OCI-LY3 (cell line): ENCODE data around the gene JOSD1.

Experiments used
- H2AFZ ChIP-seq: fragments of 200-600, 300-600 bp; shearing (Covaris generic); 2 replicates; pipeline ENCODE4 v1.6.0; 2014; ENCODE audit warnings: antibody characterized with exemption, low read depth, low read length
- H3K27ac ChIP-seq: fragments of 200-600, 300-600 bp; sonication (generic); 2 replicates; pipeline ENCODE4 v1.5.1; 2014; ENCODE audit warnings: mild to moderate bottlenecking, low read length, moderate library complexity, mixed read lengths
- H3K27me3 ChIP-seq: fragments of 200-600, 300-600 bp; sonication (generic); 2 replicates; pipeline ENCODE4 v1.6.1; 2014; ENCODE audit warnings: low read depth, low read length, mixed read lengths
- H3K36me3 ChIP-seq: fragments of 200-600, 300-600 bp; sonication (generic); replicated peaks from 2 replicates; pipeline ENCODE3; 2014; ENCODE audit warnings: low read depth, low read length, mixed read lengths
- H3K4me1 ChIP-seq: fragments of 300-600, 200-600 bp; sonication (generic); 2 replicates; pipeline ENCODE4 v1.6.1; 2014; ENCODE audit warnings: low read length, mixed read lengths
- H3K4me2 ChIP-seq: fragments of 200-600, 300-600 bp; sonication (generic); 2 replicates; pipeline ENCODE4 v1.6.1; 2014; ENCODE audit warnings: low read length, mixed read lengths
- H3K4me3 ChIP-seq: fragments of 300-600, 200-600 bp; sonication (generic); 2 replicates; pipeline ENCODE4 v1.5.1; 2014; ENCODE audit warnings: antibody characterized with exemption, mild to moderate bottlenecking, low read length, moderate library complexity
- H3K79me2 ChIP-seq: fragments of 300-600, 200-600 bp; shearing (Covaris generic); 2 replicates; pipeline ENCODE4 v1.6.1; 2014; ENCODE audit warnings: mild to moderate bottlenecking, low read length, mixed read lengths
- H3K9ac ChIP-seq: fragments of 300-600, 200-600 bp; shearing (Covaris generic); 2 replicates; pipeline ENCODE4 v1.6.0; 2014; ENCODE audit warnings: mild to moderate bottlenecking, low read length, moderate library complexity
- H3K9me3 ChIP-seq: fragments of 200-600, 300-600 bp; shearing (Covaris generic); 2 replicates; pipeline ENCODE4 v1.6.1; 2014; ENCODE audit warnings: low read length, mixed read lengths; ENCODE audit not compliant: insufficient read depth
- H4K20me1 ChIP-seq: fragments of 200-600, 300-600 bp; sonication (generic); 2 replicates; pipeline ENCODE4 v1.6.1; 2016; ENCODE audit warnings: low read length, mixed read lengths; ENCODE audit not compliant: insufficient read depth
- EZH2phosphoT487 ChIP-seq: fragments of 200-600 bp; shearing (Covaris generic); IDR thresholded peaks from 2 replicates; pipeline ENCODE4 v1.6.1; 2018; ENCODE audit warnings: antibody characterized with exemption, mixed run types, low read depth
- TF ChIP-seq, protein P1 (sequence below): fragments of 200-600, 300-600 bp; sonication (generic); IDR thresholded peaks from 2 replicates; pipeline ENCODE4 v1.5.1; 2014; ENCODE audit warnings: antibody characterized with exemption, low read length, low read depth

JOSD1 gene

GRCh38 chr22:38697425-38698089 is 3.2 kb downstream of the JOSD1 start:
- TF ChIP-seq, protein P1, sequence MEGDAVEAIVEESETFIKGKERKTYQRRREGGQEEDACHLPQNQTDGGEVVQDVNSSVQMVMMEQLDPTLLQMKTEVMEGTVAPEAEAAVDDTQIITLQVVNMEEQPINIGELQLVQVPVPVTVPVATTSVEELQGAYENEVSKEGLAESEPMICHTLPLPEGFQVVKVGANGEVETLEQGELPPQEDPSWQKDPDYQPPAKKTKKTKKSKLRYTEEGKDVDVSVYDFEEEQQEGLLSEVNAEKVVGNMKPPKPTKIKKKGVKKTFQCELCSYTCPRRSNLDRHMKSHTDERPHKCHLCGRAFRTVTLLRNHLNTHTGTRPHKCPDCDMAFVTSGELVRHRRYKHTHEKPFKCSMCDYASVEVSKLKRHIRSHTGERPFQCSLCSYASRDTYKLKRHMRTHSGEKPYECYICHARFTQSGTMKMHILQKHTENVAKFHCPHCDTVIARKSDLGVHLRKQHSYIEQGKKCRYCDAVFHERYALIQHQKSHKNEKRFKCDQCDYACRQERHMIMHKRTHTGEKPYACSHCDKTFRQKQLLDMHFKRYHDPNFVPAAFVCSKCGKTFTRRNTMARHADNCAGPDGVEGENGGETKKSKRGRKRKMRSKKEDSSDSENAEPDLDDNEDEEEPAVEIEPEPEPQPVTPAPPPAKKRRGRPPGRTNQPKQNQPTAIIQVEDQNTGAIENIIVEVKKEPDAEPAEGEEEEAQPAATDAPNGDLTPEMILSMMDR = no peak
- TF ChIP-seq EZH2phosphoT487 = no peak
- Histone ChIP-seq H3K9ac (no peak overlapping the region), H3K4me2 (no peak overlapping the region), H3K36me3 (peaks cover 25% of the 10 kb centered on the region), H3K4me1 (peaks cover 18% of the 10 kb centered on the region), H4K20me1 (no peaks in the 10 kb centered on the region), H3K27ac (no peak overlapping the region), H3K27me3 (no peaks in the 10 kb centered on the region), H3K79me2 (peaks cover 61% of the 10 kb centered on the region), H3K4me3 (no peak overlapping the region), H3K9me3 (no peaks in the 10 kb centered on the region), H2AFZ (no peak overlapping the region)

GRCh38 chr22:38696606-38697424 is 3.9 kb downstream of the JOSD1 start:
- Histone ChIP-seq H3K4me3 (no peak overlapping the region), H3K9ac (no peak overlapping the region), H3K79me2 (peaks cover 61% of the 10 kb centered on the region), H4K20me1 (no peaks in the 10 kb centered on the region), H3K4me1 (peaks cover 18% of the 10 kb centered on the region), H3K36me3 (peaks cover 29% of the 10 kb centered on the region), H3K4me2 (no peak overlapping the region), H3K27me3 (no peaks in the 10 kb centered on the region), H2AFZ (no peak overlapping the region), H3K9me3 (no peaks in the 10 kb centered on the region), H3K27ac (no peak overlapping the region)
- no peak for TF ChIP-seq EZH2phosphoT487
- TF ChIP-seq, protein P1 = no peak

GRCh38 chr22:38694940-38695339 is 5.8 kb downstream of the JOSD1 start:
- Histone ChIP-seq H3K27me3 (no peaks in the 10 kb centered on the region), H2AFZ (no peak overlapping the region), H3K4me3 (no peak overlapping the region), H3K36me3 (peaks cover 34% of the 10 kb centered on the region), H4K20me1 (no peaks in the 10 kb centered on the region), H3K27ac (no peak overlapping the region), H3K4me2 (no peak overlapping the region), H3K9me3 (no peaks in the 10 kb centered on the region), H3K9ac (no peak overlapping the region), H3K79me2 (peaks cover 60% of the 10 kb centered on the region), H3K4me1 (peaks cover 12% of the 10 kb centered on the region)
- TF ChIP-seq EZH2phosphoT487 = no peak
- TF ChIP-seq, protein P1 = no peak

GRCh38 chr22:38694049-38694448 is 6.7 kb downstream of the JOSD1 start:
- no peak overlapping the region for H3K4me3 ChIP-seq

More at GRCh38 chr22:38694049-38694448, 6.7 kb downstream of the JOSD1 start:
- Histone ChIP-seq H3K9ac (no peak overlapping the region), H3K27ac (no peak overlapping the region), H3K4me2 (no peak overlapping the region), H4K20me1 (no peaks in the 10 kb centered on the region), H3K4me1 (peaks cover 3% of the 10 kb centered on the region), H2AFZ (no peak overlapping the region), H3K27me3 (no peaks in the 10 kb centered on the region), H3K36me3 (peaks cover 29% of the 10 kb centered on the region), H3K79me2 (peaks cover 51% of the 10 kb centered on the region), H3K9me3 (no peaks in the 10 kb centered on the region)
- no peak for TF ChIP-seq EZH2phosphoT487
- TF ChIP-seq, protein P1 = no peak
